H1 (cell line): ENCODE measurements around the gene ECEL1. TPM values are rescaled to one million over a fixed set of nuclear protein-coding genes. Genes with fewer than 3 reads are reported as not detected.

Source experiments
- BACH1 ChIP-seq: IDR thresholded peaks from 2 replicates; pipeline ENCODE4 v1.6.1; 2012; ENCODE audit warnings: low read length, improper control_type of control experiment
- BCL11A ChIP-seq, 2 experiments: IDR thresholded peaks; one replicate each; pipeline ENCODE4 v1.6.1; 2011; ENCODE audit warnings: low read depth in 2 of 2, low read length in 2 of 2, mild to moderate bottlenecking in 2 of 2
- BRCA1 ChIP-seq: IDR thresholded peaks from 2 replicates; pipeline ENCODE4 v1.6.1; 2012; ENCODE audit warnings: low read depth, low read length, improper control_type of control experiment
- CEBPB ChIP-seq: IDR thresholded peaks from 2 replicates; pipeline ENCODE4 v1.6.1; 2012; ENCODE audit warnings: low read depth, low read length
- FOSL1 ChIP-seq: IDR thresholded peaks from 2 replicates; pipeline ENCODE4 v1.6.1; 2011; ENCODE audit warnings: mild to moderate bottlenecking, low read depth, low read length, moderate library complexity; ENCODE audit not compliant: insufficient read depth
- GTF2F1 ChIP-seq: IDR thresholded peaks from 2 replicates; pipeline ENCODE4 v1.6.1; 2012; ENCODE audit warnings: low read depth, low read length, improper control_type of control experiment, borderline replicate concordance
- JUN ChIP-seq: IDR thresholded peaks from 2 replicates; pipeline ENCODE4 v1.6.1; 2011; ENCODE audit warnings: low read depth, mild to moderate bottlenecking, improper control_type of control experiment, low read length
- JUND ChIP-seq: IDR thresholded peaks from 2 replicates; pipeline ENCODE4 v1.6.1; 2011; ENCODE audit warnings: mild to moderate bottlenecking, improper control_type of control experiment, low read length
- POU5F1 ChIP-seq: IDR thresholded peaks from 2 replicates; pipeline ENCODE4 v1.6.1; 2011; ENCODE audit warnings: low read depth, mild to moderate bottlenecking, low read length, moderate library complexity
- TBP ChIP-seq: IDR thresholded peaks from 2 replicates; pipeline ENCODE4 v1.6.1; 2011; ENCODE audit warnings: low read depth, low read length, improper control_type of control experiment
- polyA plus RNA-seq, 7 experiments: library from polyadenylated mRNA; depleted of rRNA in 3 of 7; stranded (reverse) in 5 of 7; unstranded in 2 of 7; fragments of >200 nt in 5 of 7; fragments of 200-250 nt in 2 of 7; gene quantifications; 1 replicate in 5 of 7; 2 replicates in 1 of 7; 4 replicates in 1 of 7; pipeline versions ENCODE4 v1.2.1 to v1.2.3, GENCODE V29; 2011 to 2013; ENCODE audit warnings: missing spikeins in 2 of 7, mixed read lengths in 2 of 7
- total RNA-seq: library from RNA; stranded (reverse); fragmentation: NEBNext Ultra II Directional; extraction: Animal tissue kit (Norgen Biotek cat#: 25700); gene quantifications from 2 replicates; pipeline ENCODE4 v1.2.1, GENCODE V29; 2021
- TF ChIP-seq, protein P1 (sequence below): fragments of 300-600 bp; sonication (generic); IDR thresholded peaks from 2 replicates; pipeline ENCODE4 v1.7.1; 2012; ENCODE audit warnings: low read length, moderate library complexity, mild to moderate bottlenecking, inconsistent platforms; ENCODE audit not compliant: insufficient replicate concordance
- TF ChIP-seq, protein P2 (sequence below): IDR thresholded peaks from 2 replicates; pipeline ENCODE4 v1.6.1; 2012; ENCODE audit warnings: inconsistent platforms

The ECEL1 gene
- total and polyA plus RNA-seq, 2 of the 8 experiments (the other 6 are each of a cell fraction or from before 2014, with no cell fraction given) = 7.7 to 20.2 TPM

DNA sequence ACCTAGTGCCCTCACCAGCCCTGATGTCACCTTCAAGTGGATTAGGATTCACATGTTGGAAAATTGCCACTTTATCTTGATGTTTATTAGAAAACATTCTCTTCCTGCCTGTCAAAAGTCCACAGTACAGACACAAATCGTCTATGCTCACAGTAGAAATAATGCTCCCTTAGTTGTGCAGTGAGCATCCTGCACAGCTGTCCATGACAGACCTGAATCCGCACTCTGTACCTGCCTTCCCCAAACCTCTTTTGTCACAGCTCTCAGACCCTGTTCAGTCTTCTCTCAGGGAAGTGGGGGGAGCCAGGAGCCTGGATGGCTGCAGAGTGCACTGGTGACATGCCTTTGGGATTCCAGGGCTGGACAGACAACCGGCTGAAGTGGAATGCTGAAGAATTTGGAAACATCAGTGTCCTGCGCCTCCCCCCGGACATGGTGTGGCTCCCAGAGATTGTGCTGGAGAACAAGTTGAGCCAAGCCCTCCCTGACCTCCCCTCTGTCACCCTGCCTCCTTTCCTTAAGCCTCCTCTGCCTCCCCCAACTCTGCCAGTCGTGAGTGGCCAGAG is 40.4 kb upstream of the ECEL1 start (continued):
- TF ChIP-seq, protein P1, sequence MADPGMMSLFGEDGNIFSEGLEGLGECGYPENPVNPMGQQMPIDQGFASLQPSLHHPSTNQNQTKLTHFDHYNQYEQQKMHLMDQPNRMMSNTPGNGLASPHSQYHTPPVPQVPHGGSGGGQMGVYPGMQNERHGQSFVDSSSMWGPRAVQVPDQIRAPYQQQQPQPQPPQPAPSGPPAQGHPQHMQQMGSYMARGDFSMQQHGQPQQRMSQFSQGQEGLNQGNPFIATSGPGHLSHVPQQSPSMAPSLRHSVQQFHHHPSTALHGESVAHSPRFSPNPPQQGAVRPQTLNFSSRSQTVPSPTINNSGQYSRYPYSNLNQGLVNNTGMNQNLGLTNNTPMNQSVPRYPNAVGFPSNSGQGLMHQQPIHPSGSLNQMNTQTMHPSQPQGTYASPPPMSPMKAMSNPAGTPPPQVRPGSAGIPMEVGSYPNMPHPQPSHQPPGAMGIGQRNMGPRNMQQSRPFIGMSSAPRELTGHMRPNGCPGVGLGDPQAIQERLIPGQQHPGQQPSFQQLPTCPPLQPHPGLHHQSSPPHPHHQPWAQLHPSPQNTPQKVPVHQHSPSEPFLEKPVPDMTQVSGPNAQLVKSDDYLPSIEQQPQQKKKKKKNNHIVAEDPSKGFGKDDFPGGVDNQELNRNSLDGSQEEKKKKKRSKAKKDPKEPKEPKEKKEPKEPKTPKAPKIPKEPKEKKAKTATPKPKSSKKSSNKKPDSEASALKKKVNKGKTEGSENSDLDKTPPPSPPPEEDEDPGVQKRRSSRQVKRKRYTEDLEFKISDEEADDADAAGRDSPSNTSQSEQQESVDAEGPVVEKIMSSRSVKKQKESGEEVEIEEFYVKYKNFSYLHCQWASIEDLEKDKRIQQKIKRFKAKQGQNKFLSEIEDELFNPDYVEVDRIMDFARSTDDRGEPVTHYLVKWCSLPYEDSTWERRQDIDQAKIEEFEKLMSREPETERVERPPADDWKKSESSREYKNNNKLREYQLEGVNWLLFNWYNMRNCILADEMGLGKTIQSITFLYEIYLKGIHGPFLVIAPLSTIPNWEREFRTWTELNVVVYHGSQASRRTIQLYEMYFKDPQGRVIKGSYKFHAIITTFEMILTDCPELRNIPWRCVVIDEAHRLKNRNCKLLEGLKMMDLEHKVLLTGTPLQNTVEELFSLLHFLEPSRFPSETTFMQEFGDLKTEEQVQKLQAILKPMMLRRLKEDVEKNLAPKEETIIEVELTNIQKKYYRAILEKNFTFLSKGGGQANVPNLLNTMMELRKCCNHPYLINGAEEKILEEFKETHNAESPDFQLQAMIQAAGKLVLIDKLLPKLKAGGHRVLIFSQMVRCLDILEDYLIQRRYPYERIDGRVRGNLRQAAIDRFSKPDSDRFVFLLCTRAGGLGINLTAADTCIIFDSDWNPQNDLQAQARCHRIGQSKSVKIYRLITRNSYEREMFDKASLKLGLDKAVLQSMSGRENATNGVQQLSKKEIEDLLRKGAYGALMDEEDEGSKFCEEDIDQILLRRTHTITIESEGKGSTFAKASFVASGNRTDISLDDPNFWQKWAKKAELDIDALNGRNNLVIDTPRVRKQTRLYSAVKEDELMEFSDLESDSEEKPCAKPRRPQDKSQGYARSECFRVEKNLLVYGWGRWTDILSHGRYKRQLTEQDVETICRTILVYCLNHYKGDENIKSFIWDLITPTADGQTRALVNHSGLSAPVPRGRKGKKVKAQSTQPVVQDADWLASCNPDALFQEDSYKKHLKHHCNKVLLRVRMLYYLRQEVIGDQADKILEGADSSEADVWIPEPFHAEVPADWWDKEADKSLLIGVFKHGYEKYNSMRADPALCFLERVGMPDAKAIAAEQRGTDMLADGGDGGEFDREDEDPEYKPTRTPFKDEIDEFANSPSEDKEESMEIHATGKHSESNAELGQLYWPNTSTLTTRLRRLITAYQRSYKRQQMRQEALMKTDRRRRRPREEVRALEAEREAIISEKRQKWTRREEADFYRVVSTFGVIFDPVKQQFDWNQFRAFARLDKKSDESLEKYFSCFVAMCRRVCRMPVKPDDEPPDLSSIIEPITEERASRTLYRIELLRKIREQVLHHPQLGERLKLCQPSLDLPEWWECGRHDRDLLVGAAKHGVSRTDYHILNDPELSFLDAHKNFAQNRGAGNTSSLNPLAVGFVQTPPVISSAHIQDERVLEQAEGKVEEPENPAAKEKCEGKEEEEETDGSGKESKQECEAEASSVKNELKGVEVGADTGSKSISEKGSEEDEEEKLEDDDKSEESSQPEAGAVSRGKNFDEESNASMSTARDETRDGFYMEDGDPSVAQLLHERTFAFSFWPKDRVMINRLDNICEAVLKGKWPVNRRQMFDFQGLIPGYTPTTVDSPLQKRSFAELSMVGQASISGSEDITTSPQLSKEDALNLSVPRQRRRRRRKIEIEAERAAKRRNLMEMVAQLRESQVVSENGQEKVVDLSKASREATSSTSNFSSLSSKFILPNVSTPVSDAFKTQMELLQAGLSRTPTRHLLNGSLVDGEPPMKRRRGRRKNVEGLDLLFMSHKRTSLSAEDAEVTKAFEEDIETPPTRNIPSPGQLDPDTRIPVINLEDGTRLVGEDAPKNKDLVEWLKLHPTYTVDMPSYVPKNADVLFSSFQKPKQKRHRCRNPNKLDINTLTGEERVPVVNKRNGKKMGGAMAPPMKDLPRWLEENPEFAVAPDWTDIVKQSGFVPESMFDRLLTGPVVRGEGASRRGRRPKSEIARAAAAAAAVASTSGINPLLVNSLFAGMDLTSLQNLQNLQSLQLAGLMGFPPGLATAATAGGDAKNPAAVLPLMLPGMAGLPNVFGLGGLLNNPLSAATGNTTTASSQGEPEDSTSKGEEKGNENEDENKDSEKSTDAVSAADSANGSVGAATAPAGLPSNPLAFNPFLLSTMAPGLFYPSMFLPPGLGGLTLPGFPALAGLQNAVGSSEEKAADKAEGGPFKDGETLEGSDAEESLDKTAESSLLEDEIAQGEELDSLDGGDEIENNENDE = no peak
- TF ChIP-seq BRCA1 = no peak
- no peak for TF ChIP-seq CEBPB
- TF ChIP-seq, protein P2, sequence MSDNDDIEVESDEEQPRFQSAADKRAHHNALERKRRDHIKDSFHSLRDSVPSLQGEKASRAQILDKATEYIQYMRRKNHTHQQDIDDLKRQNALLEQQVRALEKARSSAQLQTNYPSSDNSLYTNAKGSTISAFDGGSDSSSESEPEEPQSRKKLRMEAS = no peak
- no peak for TF ChIP-seq BCL11A (IDR thresholded peaks at IDR 0.05; ENCODE audit: low read depth in 2 of 2, low read length in 2 of 2)
- TF ChIP-seq POU5F1 = no peak
- no peak for TF ChIP-seq GTF2F1
- TF ChIP-seq FOSL1 = no peak
- no peak for TF ChIP-seq BACH1
- no peak for TF ChIP-seq JUN
- no peak for TF ChIP-seq JUND
- TF ChIP-seq TBP = no peak
